Forelimb muscle (tissue), 1 donor: ENCODE measurements around the gene FOXL2. TPM values are rescaled to one million over a fixed set of nuclear protein-coding genes. Genes with fewer than 3 reads are reported as not detected.
"Not testable (repeated sequence)": the region's sequence is repeated elsewhere in the genome, so short reads cannot be mapped to it uniquely, and the experiment has no call there.

Source experiments
- DNase-seq: peaks from one replicate; pipeline ENCODE4 v3.0.0-alpha.2; 2013; ENCODE audit warnings: low read depth
- polyA plus RNA-seq: library from polyadenylated mRNA; unstranded; fragments of 120-200 nt; gene quantifications from one replicate; pipeline ENCODE4 v1.2.1, GENCODE V29; 2013; ENCODE audit not compliant: insufficient read length

The FOXL2 gene
- polyA plus RNA-seq, 1 donor = not detected

DNA sequence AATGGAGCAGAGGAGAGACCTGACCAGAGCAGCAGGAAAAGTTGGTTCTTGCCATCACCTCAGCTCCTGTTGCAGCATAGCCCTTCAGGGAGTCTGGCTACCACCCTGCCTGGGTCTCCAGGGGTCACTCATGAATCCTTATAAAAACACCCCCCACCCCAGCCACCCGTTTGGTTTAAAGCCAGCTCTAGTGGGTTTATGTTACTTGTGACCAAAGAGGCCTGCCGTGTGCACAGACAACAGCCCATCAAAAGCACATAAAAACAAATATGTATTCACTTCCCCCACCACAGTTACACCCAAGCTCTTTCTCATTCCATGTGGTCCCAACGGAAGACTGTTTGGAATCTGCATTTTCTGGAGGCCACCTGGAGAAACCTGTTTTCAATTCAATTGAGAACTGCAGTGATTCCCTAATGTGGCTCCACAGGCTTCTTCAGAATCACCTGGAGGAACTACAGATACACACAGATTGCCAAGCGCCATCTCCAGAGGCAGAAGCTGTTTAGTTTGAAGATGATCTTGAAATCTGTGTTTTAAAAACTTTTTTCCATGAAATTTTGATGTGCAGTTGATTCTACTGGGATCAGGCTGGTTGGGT is 13.8 kb downstream of the FOXL2 start:
- no peak for DNase-seq

DNA sequence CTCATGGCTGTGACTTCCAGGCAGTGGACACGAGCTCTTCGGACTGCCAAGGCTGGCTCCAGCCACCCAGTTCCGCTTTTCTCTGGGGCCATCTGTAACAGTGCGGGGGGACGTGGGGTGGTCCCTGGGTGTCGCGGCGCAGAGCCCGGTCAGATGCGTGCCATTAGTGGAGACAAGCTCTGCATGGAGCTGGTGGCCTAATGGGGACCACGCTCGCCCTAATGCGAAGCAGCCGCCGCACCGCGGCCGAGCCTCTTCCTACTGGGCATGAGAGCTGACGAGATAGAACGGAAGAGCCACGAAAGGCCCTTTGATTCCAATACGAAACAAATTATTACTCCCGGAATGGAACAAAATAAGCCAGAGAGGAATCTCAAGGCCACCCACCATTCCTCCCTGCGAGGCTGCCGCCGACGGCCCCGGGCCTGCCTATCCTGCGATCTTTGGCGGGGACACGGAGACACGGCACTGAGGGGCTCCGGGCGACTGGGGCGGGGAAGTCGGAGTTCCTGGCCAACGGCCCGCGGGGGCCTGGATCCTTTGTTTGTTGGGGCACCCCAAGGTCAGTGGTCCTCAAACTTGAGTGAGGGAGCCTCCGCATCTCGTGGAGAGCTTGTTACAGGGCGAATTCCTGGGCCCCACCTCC is 18.1 kb downstream of the FOXL2 start:
- DNase-seq = no peak

GRCh38 chr3:138923531-138923994 is 23.4 kb downstream of the FOXL2 start:
- DNase-seq = no peak

GRCh38 chr3:138922400-138922799 is 24.5 kb downstream of the FOXL2 start:
- DNase-seq = not testable (repeated sequence)

- no peak for DNase-seq
Observed at GRCh38 chr3:138921316-138922292, 25.3 kb downstream of the FOXL2 start.

GRCh38 chr3:138919325-138919724 is 27.6 kb downstream of the FOXL2 start:
- no peak for DNase-seq

DNA sequence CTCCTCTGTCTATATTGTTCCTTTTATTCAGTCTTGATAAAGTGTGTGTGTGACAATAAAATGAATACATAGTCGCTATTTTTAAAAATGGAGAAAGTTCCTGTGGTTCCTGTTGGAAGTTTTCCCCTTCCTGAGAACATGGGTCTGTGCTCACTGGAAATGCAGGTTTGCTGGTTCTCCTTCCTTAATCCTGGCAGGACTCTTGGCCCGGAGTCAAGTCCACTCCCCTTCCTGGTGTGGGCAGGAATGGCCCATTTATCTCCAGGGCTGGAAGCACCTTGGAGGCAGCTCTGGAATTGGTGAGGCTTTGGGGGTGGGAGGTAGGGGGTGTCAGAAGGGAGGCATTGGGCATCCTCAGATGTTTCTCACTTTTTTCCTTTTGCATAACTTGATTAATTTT is 30.1 kb downstream of the FOXL2 start:
- DNase-seq = no peak

DNA sequence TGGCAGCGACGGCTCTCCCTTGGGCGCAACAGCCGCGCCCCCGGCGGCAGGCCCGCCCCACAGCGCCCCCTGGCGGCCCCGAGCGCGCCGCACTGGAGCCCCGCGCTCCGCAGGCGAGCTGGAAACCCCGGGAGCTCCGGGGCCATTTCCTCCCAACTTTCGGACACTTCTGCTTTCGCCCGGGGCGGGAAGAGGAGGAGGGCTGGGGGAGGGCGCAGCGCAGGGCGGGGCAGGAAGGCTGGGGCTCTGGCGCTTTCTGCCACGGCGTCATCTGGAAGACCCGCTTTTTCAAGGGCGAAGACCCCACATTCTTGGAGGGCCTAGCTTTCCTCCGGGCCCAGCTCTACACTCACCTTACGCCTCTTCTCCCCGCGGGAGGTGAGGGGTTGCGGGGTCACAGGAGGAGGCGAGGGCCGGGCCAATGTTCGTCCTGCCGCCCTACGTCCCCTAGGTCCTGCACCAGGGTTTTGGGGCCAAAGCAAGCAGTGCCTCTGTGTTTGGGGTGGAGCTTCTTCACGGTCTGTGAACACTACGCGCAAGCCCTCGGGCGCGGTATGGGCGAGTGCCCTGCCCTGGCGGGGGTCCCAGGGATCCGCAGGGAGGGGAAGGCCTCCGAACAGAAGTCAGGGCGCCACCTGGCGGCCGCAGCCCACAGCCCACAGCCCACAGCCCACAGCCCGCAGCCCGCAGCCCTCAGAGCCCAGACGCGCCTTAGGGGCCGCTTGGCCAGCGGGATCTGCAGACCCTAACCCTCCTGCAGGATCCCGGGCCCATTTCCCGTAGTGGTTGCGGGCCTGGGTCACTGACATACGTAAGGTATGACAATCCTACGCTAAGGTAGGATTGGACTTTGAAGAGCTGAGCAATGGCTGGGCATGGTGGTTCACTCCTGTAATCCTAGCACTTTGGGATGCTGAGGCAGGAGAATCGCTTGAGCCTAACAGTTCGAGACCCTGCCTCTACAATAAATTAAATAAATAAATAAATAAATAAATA is 31.1 kb downstream of the FOXL2 start:
- peak; percentile 77 for DNase-seq

- no peak for DNase-seq
Observed at GRCh38 chr3:138914870-138915502, 32.0 kb downstream of the FOXL2 start.

GRCh38 chr3:138913766-138914165 is 33.2 kb downstream of the FOXL2 start:
- DNase-seq = no peak

DNA sequence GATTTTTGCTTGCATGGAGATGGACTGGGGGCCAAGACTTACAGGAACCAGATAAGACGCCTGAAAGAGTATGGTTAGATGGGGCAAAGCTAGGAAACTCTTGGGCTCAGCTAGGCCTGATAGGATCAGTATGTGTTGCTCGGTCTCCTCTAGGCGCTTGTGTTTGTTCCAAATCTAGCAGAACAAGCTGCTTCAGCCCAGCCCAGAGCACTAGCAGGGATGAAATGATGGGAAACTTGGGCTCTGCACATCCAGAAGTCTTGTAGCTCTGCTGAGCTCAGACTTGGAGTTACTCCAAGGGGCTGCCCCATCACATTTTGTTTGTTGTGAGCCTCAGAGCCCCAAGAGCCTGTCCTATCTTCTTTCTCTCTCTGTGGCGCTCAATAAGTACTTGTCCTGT is 34.7 kb downstream of the FOXL2 start:
- DNase-seq = no peak

DNA sequence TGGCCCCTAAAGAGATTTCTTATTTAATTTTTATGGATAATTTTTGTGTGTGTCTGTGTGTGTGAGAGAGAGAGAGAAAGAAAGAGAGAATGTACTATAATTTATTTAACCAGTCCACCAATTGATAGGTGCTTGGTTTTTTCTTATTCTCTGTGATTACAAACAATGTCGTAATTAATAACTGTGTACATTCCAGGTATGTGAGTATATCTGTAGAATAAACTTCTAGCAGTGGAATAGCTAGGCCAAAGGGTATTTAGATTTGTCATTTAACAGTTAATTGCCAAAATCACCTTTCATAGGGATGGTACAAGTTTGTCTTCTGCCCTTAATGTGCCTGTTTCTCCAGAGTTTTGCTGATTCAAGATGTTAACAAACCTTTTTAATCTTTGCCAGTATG is 35.3 kb downstream of the FOXL2 start:
- no peak for DNase-seq

GRCh38 chr3:138909904-138910303 is 37.0 kb downstream of the FOXL2 start:
- no peak for DNase-seq

DNA sequence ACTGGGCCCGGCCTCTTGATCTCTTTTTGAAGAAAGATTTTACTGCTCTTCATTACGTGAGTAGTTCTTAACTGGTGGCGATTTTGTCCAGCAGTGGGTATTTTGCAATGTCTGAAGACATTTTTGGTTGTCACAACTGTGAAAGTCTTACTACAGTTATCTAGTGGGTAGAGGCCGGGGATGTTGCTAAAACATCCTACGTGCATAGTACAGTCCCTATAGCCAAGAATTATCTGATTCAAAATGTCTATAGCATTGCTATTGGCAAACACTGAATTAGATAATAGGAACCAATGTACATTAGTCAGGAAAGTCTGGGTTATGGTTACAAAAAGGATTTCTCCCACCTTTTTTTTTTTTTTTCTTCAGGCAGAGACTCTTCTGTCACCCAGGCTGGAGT is 38.1 kb downstream of the FOXL2 start:
- DNase-seq = no peak

DNA sequence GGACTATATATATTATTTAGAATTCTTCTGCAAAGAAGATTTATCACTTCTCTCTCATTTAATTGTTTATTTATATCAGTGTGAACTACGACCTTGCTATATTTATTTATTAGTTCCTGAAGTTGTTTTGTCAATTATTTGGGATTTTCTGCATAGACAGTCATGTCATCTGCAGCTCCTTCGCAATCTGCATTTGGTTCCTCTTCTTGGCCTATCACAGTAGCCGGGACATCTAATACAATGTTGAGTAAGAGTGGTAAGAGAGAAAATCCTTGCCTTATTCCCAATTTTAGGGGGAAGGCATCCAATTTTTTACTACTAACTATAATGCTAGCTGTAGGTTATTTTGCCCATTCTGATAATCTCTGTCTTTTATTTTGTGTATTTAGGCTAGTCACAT is 39.4 kb downstream of the FOXL2 start:
- DNase-seq = no peak

- no peak for DNase-seq
Observed at GRCh38 chr3:138902171-138902570, 44.8 kb downstream of the FOXL2 start.

DNA sequence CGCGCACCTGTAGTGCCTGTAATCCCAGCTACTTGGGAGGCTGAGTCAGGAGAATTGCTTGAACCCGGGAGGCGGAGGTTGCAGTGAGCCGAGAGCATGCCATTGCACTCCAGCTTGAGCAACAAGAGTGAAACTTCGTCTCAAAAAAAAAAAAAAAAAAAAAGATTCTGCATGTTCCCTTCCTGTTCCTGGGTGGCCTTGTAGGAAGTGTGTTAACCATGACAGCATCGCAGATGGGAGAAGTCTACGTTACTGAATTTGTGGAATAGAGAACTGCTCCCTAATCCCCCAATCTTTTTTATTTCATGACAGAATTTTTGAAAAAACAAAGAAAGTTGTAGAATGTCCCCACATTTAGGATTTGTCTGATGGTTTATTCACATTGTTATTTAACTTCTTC is 45.4 kb downstream of the FOXL2 start:
- no peak for DNase-seq

- DNase-seq = no peak
Observed at GRCh38 chr3:138899351-138899991, 47.5 kb downstream of the FOXL2 start.

- DNase-seq = no peak
Observed at GRCh38 chr3:138898708-138899107, 48.2 kb downstream of the FOXL2 start.

DNA sequence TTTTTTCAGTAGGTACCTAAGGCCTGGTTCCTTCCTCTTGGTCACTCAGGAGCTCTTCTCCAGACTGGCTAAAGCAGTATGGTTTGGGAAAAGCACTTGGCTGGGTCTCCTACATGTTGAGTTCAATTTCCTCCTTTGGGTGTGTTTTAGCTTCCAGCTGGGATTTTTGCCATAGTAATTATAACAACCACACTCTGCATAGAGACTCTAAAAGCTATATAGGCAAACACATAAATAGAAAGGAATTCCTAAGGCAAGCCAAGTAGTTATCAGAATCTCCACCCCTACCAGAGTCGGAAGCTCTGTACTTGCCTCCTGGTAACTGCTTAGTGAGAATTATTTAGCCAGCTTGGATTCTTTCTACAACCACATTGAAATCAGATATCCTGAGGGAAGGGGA is 48.6 kb downstream of the FOXL2 start:
- no peak for DNase-seq
